Ectodermal cell (in vitro differentiated cells): ENCODE results near the gene ADD3.
"Not testable (repeated sequence)": the region's sequence is repeated elsewhere in the genome, so short reads cannot be mapped to it uniquely, and the experiment has no call there.

Source experiments
- H3K27ac ChIP-seq: 2 replicates; pipeline ENCODE4 v1.7.0; 2013; ENCODE audit warnings: mild to moderate bottlenecking, low read depth, low read length; ENCODE audit not compliant: insufficient read depth, poor library complexity, severe bottlenecking
- H3K27me3 ChIP-seq: 2 replicates; pipeline ENCODE4 v1.7.0; 2013; ENCODE audit warnings: mild to moderate bottlenecking, low read length; ENCODE audit not compliant: insufficient read depth, control insufficient read depth, poor library complexity, severe bottlenecking
- H3K36me3 ChIP-seq: one replicate; pipeline ENCODE4 v1.7.0; 2013; ENCODE audit warnings: low read length; ENCODE audit not compliant: control insufficient read depth, insufficient read depth
- H3K4me1 ChIP-seq: one replicate; pipeline ENCODE4 v1.7.0; 2013; ENCODE audit warnings: low read length; ENCODE audit not compliant: control insufficient read depth, insufficient read depth
- H3K4me3 ChIP-seq: 2 replicates; pipeline ENCODE4 v1.7.0; 2013; ENCODE audit warnings: low read depth, low read length, control low read depth; ENCODE audit not compliant: insufficient read depth
- H3K9me3 ChIP-seq: 2 replicates; pipeline ENCODE4 v1.7.0; 2013; ENCODE audit warnings: mild to moderate bottlenecking, low read length, moderate library complexity; ENCODE audit not compliant: control insufficient read depth
- WGBS, 2 experiments: methylation state at CpG; one replicate each; pipeline ENCODE4 v1.1.7; 2013; ENCODE audit warnings: missing lambda C conversion rate in 2 of 2; 5-methylcytosine and 5-hydroxymethylcytosine counted together

The ADD3 gene

DNA sequence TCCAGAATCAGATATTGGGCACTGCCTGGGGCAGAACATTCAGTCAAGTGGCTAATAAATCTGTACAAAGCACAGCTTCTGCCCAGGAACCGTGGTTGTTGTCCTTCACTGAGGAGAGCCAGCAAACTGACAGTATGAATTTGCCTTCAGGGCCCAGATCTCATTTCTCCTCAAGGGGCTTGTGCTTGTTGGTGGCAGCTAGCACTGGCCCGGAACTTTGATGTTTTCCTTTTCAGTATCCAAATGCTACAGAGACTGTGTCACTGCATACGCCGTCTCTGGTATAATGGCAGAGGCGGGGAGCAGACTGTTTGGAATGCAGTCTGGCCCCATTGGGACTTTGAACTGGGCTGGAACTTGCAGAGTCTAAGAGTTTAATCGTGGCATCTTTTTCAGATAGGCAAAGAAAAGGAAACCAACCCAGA lies 30.4 kb upstream of the ADD3 start:
- Histone ChIP-seq H3K36me3 (no peaks in the 10 kb centered on the region), H3K27me3 (no peaks in the 10 kb centered on the region), H3K4me1 (no peaks in the 10 kb centered on the region), H3K4me3 (no peak overlapping the region), H3K27ac (no peak overlapping the region), H3K9me3 (no peaks in the 10 kb centered on the region)
- WGBS, 2 experiments, result 87 to 88% methylated on average over 6 of the region's 6 CpGs

DNA sequence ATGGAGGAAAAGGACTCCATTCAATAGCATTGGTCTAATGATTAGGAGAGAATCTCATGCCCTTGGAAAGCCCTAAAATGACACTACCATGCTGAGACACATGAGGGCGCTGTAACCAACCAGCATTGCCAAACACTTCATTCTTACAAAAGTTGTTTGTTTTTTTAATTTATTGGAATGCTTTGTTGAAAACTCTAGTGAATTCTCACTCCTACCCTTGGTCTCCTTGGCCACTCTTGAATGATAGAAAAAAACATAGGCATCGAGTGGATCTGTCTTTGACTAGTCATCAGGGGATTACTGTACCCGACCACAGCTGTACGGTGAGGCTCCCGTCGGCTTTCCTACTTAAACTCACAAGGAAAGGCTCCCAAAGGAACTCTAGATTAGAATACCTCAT lies 29.3 kb upstream of the ADD3 start:
- Histone ChIP-seq H3K4me1 (no peaks in the 10 kb centered on the region), H3K4me3 (no peak overlapping the region), H3K27ac (no peak overlapping the region), H3K36me3 (no peaks in the 10 kb centered on the region), H3K9me3 (no peaks in the 10 kb centered on the region), H3K27me3 (no peaks in the 10 kb centered on the region)
- 73 to 76% methylated on average over 6 of the region's 6 CpGs for WGBS, 2 experiments

DNA sequence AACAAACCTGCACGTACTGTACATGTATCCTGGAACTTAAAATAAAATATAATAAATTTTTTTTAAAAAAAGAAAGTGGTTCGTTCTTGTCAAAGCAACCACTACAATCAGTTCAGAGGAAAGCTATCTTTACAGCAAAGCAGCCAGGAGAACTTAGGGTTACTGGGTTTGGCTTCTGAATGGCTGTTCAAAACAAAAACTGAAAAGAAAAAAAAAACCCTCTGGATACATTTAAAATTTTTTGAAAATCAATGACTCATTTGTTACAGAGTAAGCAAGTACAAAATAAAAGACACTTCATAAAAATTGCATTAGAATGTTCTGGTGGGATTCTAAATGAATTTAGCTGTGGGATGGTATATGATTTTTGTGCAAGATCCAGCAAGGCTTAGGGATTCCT lies 28.6 kb upstream of the ADD3 start:
- no peak overlapping the region for H3K4me3 ChIP-seq
- 80 to 92% methylated on average over 1 of the region's 2 CpGs for WGBS, 2 experiments

DNA sequence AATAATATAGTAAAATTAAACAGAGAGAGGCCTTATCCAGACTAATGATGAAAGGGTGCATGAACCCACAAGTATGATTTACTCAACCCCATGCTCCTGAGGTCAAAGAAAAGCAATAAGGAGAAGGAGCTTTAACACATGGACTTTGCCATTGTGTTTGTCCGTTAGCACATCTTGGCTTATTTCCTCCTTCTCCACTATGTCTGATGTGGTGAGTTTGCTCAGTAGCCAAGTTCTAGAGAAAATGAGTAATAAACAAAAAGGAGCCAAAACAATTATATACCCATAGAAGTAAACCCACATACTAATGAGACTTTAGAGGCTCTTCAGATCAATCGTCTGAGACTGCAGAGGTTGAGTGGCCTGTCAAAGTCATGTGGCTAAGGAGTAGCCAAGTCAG lies 26.1 kb upstream of the ADD3 start:
- Histone ChIP-seq H3K36me3 (no peaks in the 10 kb centered on the region), H3K4me3 (no peak overlapping the region), H3K27me3 (no peaks in the 10 kb centered on the region), H3K4me1 (no peaks in the 10 kb centered on the region), H3K9me3 (no peaks in the 10 kb centered on the region), H3K27ac (no peak overlapping the region)
- WGBS, 2 experiments, result 83 to 89% methylated on average over 2 of the region's 2 CpGs

More for the DNA sequence above, 28.6 kb upstream of the ADD3 start:
- Histone ChIP-seq H3K9me3 (no peaks in the 10 kb centered on the region), H3K4me1 (no peaks in the 10 kb centered on the region), H3K27ac (no peak overlapping the region), H3K36me3 (no peaks in the 10 kb centered on the region), H3K27me3 (no peaks in the 10 kb centered on the region)

DNA sequence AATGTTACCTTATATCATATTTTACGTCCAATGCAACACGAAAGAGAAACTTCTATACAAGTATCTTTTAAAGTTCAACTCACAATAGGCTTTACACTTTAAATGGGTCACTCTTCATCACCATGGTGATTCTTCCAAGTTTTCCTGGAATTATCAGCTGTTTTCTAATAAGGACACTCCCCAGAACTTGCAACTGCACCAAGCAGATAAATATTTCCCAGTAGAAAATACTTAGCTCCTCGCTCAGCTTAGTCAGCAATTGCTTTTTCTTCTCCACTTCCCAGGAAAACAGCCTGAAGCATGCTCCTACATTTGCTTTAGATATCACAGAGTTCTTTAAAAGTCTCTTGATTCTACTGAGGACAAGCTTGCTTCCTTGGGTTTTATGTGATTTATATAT lies 25.7 kb upstream of the ADD3 start:
- Histone ChIP-seq H3K36me3 (no peaks in the 10 kb centered on the region), H3K4me1 (no peaks in the 10 kb centered on the region), H3K27me3 (no peaks in the 10 kb centered on the region), H3K27ac (no peak overlapping the region), H3K4me3 (no peak overlapping the region), H3K9me3 (no peaks in the 10 kb centered on the region)
- 79 to 91% methylated on average over 3 of the region's 3 CpGs for WGBS, 2 experiments

DNA sequence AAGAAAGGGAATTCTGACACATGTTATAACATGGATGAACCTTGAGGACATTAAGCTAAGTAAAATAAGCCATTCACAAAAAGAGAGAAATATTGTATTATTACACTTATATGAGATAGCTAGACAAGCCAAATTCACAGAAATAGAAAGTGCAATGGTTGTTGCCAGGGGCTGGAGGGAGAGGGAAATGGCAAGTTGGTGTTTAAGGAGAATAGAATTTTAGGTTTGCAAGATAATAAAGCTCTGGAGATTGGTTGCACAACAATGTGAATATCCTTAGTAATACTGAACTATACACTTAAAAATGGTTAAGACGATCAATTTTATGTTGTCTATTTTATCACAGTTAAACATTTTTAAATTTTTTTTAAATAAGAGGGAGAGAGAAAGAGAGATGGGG lies 25.0 kb upstream of the ADD3 start:
- Histone ChIP-seq H3K27ac (no peak overlapping the region), H3K27me3 (no peaks in the 10 kb centered on the region), H3K36me3 (no peaks in the 10 kb centered on the region), H3K9me3 (no peaks in the 10 kb centered on the region), H3K4me3 (no peak overlapping the region), H3K4me1 (no peaks in the 10 kb centered on the region)
- WGBS, 2 experiments, result no CpG with 5 or more reads among the region's 1 CpG

DNA sequence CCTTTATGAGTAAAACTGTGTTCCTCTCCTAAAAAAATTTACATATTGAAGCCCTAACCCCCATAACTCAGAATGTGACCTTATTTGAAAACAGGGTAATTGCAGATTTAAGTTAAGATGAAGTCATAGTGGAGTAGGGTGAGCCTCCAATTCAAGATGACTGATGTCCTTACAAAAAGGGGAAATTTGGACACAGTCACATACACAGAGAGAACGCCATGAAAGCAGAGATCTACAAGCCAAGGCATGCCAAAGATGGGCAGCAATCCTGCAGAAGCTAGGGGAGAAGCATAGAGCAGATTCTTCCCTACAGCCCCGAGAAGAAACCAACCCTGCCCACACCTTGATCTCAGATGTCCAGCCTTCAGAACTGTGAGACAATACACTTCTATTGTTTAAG lies 23.8 kb upstream of the ADD3 start:
- WGBS, 2 experiments, result 92 to 93% methylated on average over 2 of the region's 2 CpGs
- H3K27ac ChIP-seq, result no peak overlapping the region

DNA sequence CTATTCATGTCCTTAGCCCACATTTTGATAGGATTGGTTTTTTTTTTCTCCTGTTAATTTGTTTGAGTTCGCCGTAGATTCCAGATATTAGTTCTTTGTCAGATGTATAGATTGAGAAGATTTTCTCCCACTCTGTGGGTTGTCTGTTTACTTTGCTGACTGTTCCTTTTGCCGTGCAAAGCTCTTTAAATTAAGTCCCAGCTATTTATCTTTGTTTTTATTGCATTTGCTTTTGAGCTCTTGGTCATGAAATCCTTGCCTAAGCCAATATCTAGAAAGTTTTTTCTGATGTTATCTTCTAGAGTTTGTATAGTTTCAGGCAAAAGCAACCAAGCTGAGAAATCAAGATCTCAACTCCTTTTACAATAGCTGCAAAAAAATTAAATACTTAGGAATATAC lies 22.0 kb upstream of the ADD3 start:
- WGBS, 2 experiments, result 90 to 94% methylated on average over 2 to 3 of the region's 3 CpGs
- not testable (repeated sequence) for H3K27ac ChIP-seq

More for the DNA sequence above, 23.8 kb upstream of the ADD3 start:
- H3K27me3 ChIP-seq, result no peaks in the 10 kb centered on the region
- no peaks in the 10 kb centered on the region for H3K4me1 ChIP-seq
- H3K9me3 ChIP-seq, result no peaks in the 10 kb centered on the region
- H3K36me3 ChIP-seq, result no peaks in the 10 kb centered on the region
- no peak overlapping the region for H3K4me3 ChIP-seq

DNA sequence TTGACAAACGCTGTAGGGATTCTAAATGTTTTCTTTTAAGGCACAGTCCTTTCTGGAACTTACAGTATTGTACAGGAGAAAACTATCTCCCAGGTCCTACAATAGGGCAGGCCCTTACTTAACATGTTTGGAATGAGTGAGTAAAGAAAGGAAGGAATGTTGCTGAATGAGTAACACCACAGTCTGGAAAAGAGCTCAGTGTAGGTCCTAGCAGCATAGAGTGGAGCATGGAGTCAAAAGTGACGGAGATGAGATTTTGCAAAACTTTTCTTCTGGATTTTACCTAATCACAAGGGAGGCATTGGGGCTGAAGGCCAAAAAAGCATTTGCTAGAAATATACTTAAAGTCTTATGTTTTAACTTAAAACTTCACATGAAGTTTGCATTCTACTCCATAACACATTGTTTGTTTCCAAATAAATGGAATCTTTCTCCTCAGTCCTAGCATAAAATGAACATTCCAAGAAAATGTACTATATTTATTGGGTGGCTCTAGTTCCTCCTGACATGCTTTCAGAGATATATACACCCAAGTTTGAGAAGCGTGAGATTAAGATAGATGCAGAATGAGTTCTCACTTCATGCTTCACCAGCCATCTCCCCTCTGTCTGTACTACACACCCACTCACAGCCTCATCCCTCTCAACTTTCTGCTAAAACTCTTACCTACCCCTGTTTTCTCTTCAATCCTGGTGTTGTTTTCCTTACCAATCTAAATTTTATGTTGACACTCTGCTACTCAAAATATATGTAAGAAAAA lies 20.2 kb upstream of the ADD3 start:
- Histone ChIP-seq H3K4me3 (no peak overlapping the region), H3K27me3 (no peaks in the 10 kb centered on the region), H3K9me3 (no peaks in the 10 kb centered on the region), H3K36me3 (no peaks in the 10 kb centered on the region), H3K4me1 (no peaks in the 10 kb centered on the region), H3K27ac (no peak overlapping the region)
- 89 to 97% methylated on average over 3 of the region's 3 CpGs for WGBS, 2 experiments

More for the DNA sequence above, 22.0 kb upstream of the ADD3 start:
- H3K36me3 ChIP-seq, H3K27me3 ChIP-seq, H3K4me1 ChIP-seq, H3K9me3 ChIP-seq, H3K4me3 ChIP-seq: not testable (repeated sequence)

DNA sequence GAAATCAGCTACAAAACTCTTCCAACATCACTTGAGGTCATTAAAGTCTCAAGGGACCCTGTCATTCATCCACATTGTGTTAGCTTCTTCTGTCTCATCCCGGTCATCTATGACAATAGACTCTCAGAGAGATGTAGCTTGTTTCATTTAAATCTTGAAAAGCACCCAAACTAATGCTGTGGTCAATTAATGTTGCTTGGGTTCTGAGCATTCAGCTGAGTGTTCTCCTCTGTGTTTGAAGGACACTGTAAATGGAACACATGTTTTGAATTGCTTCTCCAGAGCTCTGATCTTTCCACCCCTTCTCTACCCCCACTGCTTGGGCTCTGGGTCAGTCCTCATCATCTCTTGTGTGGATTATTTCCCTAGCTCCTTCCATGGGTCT lies 19.6 kb upstream of the ADD3 start:
- WGBS, 2 experiments, result 86 to 93% methylated on average over 1 of the region's 1 CpG
- H3K36me3 ChIP-seq, result no peaks in the 10 kb centered on the region
- no peak overlapping the region for H3K27ac ChIP-seq
- H3K9me3 ChIP-seq, result no peaks in the 10 kb centered on the region
- no peaks in the 10 kb centered on the region for H3K4me1 ChIP-seq
- no peaks in the 10 kb centered on the region for H3K27me3 ChIP-seq
- no peak overlapping the region for H3K4me3 ChIP-seq
